ENCODE measurements around the gene NOSIP.

Gene NOSIP

GRCh38 chr19:49552749-49553148 is 27.6 kb downstream of the NOSIP start:
- no peak for FAIRE-seq

DNA sequence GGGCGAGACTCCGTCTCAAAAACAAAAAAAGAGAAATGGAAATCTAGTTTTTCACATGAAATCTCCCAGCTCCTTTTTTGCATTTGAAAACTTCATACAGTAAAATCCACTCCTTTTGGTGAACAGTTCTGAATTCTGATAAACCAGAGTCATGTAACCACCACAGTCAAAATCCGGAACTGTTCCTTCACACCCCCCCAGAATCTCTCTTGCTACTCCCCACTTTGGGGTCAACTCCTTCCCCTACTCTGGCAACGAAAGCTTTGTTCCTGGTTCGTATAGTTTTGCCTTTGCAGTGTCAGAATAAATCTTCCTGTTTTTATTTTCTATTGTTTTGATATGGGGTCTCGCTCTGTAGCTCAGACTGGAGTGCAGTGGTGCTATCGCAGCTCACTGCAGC is 28.8 kb downstream of the NOSIP start:
- no peak for DNase-seq (ENCODE audit: insufficient read length, low spot score)
- FAIRE-seq, result no peak

More at GRCh38 chr19:49552749-49553148, 27.6 kb downstream of the NOSIP start:
- DNase-seq (ENCODE audit: insufficient read length, low spot score), result no peak

- FAIRE-seq, result no peak
- no peak for DNase-seq (ENCODE audit: insufficient read length, low spot score)
Measured at GRCh38 chr19:49549045-49549444, 31.3 kb downstream of the NOSIP start.

GRCh38 chr19:49546825-49547565 is 33.4 kb downstream of the NOSIP start:
- FAIRE-seq (peak; percentile 77), DNase-seq (ENCODE audit: insufficient read length, low spot score) (peak; percentile 85)

- FAIRE-seq (no peak), DNase-seq (ENCODE audit: insufficient read length, low spot score) (no peak)
Measured at GRCh38 chr19:49544154-49544553, 36.2 kb downstream of the NOSIP start.

GRCh38 chr19:49543032-49543431 is 37.3 kb downstream of the NOSIP start:
- FAIRE-seq, result no peak
- DNase-seq (ENCODE audit: insufficient read length, low spot score), result no peak

DNA sequence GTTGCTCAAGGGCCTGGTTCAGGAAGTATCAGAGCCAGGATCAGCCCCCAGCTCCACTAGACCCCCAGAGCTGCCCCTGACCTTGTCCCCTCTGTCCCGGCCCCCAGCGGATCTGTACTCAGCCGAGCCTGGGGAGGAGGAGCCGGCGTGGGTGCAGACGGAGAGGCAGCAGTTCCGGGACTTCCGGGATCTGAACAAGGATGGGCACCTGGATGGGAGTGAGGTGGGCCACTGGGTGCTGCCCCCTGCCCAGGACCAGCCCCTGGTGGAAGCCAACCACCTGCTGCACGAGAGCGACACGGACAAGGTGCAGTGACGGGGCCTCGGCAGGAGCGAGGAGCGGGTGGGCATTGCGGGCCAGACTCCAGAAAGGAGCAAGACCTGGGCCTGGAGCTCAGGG is 37.9 kb downstream of the NOSIP start:
- FAIRE-seq (no peak), DNase-seq (ENCODE audit: insufficient read length, low spot score) (no peak)

DNA sequence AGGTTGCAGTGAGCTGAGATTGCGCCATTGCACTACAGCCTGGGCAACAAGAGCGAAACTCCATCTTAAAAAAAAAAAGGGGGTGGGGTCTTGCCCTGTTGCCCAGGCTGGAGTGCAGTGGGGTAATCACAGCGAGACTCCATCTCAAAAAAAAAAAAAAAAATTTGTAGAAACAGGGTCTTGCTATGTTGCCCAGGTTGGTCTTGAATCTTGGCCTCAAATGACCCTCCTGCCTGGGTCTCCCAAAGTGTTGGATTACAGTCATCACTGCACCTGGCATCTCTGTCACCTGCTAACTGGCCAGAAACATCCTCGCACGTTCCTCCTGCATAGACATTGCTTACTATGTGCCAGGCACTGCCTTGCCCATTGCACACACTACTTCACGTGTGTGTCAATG is 38.4 kb downstream of the NOSIP start:
- no peak for DNase-seq (ENCODE audit: insufficient read length, low spot score)
- FAIRE-seq, result no peak

- FAIRE-seq, result no peak
- DNase-seq (ENCODE audit: insufficient read length, low spot score), result no peak
Measured at GRCh38 chr19:49539192-49539952, 41.0 kb downstream of the NOSIP start.

GRCh38 chr19:49538643-49539042 is 41.7 kb downstream of the NOSIP start:
- DNase-seq (ENCODE audit: insufficient read length, low spot score) (no peak), FAIRE-seq (no peak)

- FAIRE-seq, result no peak
- DNase-seq (ENCODE audit: insufficient read length, low spot score), result no peak
Measured at GRCh38 chr19:49536921-49537462, 43.4 kb downstream of the NOSIP start.

GRCh38 chr19:49534632-49535385 is 45.5 kb downstream of the NOSIP start:
- FAIRE-seq (no peak), DNase-seq (ENCODE audit: insufficient read length, low spot score) (no peak)

GRCh38 chr19:49533551-49534488 is 46.5 kb downstream of the NOSIP start:
- no peak for FAIRE-seq
- no peak for DNase-seq (ENCODE audit: insufficient read length, low spot score)

- FAIRE-seq, result no peak
Measured at GRCh38 chr19:49530708-49531107, 49.6 kb downstream of the NOSIP start.

DNA sequence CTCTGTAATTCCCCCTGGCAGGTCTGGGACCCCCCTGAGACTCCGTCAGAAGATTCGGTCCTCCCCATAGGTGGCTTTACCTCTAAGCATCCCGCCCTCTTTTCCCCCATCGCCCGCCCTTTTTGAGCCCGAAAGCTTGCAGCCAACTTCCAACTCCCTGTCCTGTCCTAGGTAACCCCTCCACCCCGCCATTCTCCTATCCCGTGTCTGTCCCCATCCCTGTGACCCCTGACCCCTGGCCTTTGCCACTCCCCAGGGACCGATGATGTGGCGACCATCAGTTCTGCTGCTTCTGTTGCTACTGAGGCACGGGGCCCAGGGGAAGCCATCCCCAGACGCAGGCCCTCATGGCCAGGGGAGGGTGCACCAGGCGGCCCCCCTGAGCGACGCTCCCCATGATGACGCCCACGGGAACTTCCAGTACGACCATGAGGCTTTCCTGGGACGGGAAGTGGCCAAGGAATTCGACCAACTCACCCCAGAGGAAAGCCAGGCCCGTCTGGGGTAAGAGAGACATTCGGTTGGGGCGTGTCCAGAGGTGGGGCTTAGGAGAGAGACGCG is 52.1 kb downstream of the NOSIP start:
- DNase-seq (ENCODE audit: insufficient read length, low spot score), result no peak
- FAIRE-seq, result no peak

More at GRCh38 chr19:49530708-49531107, 49.6 kb downstream of the NOSIP start:
- DNase-seq (ENCODE audit: insufficient read length, low spot score), result no peak

- FAIRE-seq (no peak), DNase-seq (ENCODE audit: insufficient read length, low spot score) (no peak)
Measured at GRCh38 chr19:49524812-49525455, 55.4 kb downstream of the NOSIP start.

DNA sequence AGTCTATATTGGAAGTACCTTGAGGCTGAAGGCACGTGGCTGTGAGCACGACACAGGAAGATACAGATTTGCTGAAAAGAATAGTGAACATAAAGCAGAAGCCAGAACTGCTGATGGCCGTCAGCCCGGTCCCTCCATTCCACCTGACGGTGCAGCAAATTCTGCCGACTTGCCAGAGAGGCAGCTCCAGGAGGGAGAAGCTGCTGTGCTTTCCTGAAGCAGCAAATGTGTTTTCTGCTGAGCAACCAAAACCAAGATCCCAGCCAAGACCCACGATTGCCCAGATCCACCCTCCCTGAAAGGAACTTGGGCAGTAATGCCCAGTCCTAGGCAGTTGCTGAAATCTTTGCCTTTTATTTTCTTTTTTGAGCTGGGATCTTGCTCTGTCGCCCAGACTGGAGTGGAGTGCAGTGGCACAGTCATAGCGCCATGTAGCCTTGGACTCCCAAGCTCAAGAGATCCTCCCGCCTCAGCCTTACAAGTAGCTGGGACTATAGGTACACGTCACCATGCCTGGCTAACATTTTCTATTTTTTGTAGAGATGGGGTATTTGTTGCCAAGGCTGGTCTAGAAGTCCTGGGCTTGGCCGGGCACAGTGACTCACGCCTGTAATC is 59.5 kb downstream of the NOSIP start:
- FAIRE-seq (no peak), DNase-seq (ENCODE audit: insufficient read length, low spot score) (no peak)

DNA sequence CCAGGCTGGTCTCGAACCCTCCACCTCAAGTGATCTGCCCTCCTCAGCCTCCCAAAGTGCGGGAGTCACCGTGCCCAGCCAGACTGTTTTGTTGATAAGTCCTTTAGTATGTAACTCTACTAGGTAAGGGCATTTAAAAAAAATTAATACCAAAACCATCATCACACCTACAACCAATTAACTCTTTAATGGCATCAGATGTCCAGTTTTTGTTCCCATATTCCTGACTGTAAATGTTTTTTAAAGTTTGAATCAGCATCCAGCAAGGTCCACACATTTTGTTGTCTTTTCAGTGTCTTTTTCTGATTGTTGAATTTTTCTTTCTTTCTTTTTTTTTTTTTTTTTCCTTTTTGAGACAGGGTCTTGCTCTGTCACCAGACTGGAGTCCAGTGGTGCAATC is 62.3 kb downstream of the NOSIP start:
- no peak for DNase-seq (ENCODE audit: insufficient read length, low spot score)
- no peak for FAIRE-seq

- DNase-seq (ENCODE audit: insufficient read length, low spot score) (no peak), FAIRE-seq (no peak)
Measured at GRCh38 chr19:49515767-49516166, 64.6 kb downstream of the NOSIP start.

Measured in HTR-8/SVneo (cell line).